DND-41 (cell line): ENCODE data around the gene SAMD9L.

Source experiments
- ATAC-seq: fragments of 200-7000 bp; cut with Tn5 transposase; 3 replicates; pipeline ENCODE4 v1.9.1; 2021; ENCODE audit warnings: low read depth; ENCODE audit not compliant: insufficient read depth
- DNase-seq: peaks from one replicate; pipeline ENCODE4 v3.0.0-alpha.2; 2020
- H2AFZ ChIP-seq: 2 replicates; pipeline ENCODE4 v1.6.0; 2012; ENCODE audit warnings: low read depth, low read length
- H3K27ac ChIP-seq: 2 replicates; pipeline ENCODE4 v1.5.1; 2012; ENCODE audit warnings: low read length, inconsistent platforms
- H3K27me3 ChIP-seq: fragments of 200-600 bp; sonication (generic); 2 replicates; pipeline ENCODE4 v1.6.0; 2012; ENCODE audit warnings: low read length, mild to moderate bottlenecking, inconsistent platforms; ENCODE audit not compliant: insufficient read depth, poor library complexity
- H3K36me3 ChIP-seq: 2 replicates; pipeline ENCODE4 v1.5.1; 2012; ENCODE audit warnings: low read length, inconsistent platforms; ENCODE audit not compliant: insufficient read depth
- H3K4me1 ChIP-seq: 2 replicates; pipeline ENCODE4 v1.5.1; 2012; ENCODE audit warnings: mild to moderate bottlenecking, low read length; ENCODE audit not compliant: insufficient read depth
- H3K4me2 ChIP-seq: 2 replicates; pipeline ENCODE4 v1.6.0; 2012; ENCODE audit warnings: mild to moderate bottlenecking, moderate library complexity, low read length, inconsistent platforms; ENCODE audit not compliant: insufficient read depth
- H3K4me3 ChIP-seq, 2 experiments: fragments of 200-600 bp in 1 of 2; shearing (Covaris generic) in 1 of 2; 2 replicates each; pipeline ENCODE4 v1.5.1; 2012 to 2016; ENCODE audit warnings: inconsistent platforms in 2 of 2, low read length in 2 of 2, mild to moderate bottlenecking in 2 of 2, low read depth in 1 of 2, moderate library complexity in 1 of 2
- H3K79me2 ChIP-seq: 2 replicates; pipeline ENCODE4 v1.6.0; 2012; ENCODE audit warnings: low read length, inconsistent platforms; ENCODE audit not compliant: insufficient read depth
- H3K9ac ChIP-seq: 2 replicates; pipeline ENCODE4 v1.6.0; 2012; ENCODE audit warnings: low read depth, mild to moderate bottlenecking, inconsistent platforms, low read length, moderate library complexity
- H3K9me3 ChIP-seq: 2 replicates; pipeline ENCODE4 v1.5.1; 2012; ENCODE audit warnings: low read length, moderate library complexity, mild to moderate bottlenecking, inconsistent platforms; ENCODE audit not compliant: insufficient read depth, severe bottlenecking
- H4K20me1 ChIP-seq: 2 replicates; pipeline ENCODE4 v1.6.0; 2012; ENCODE audit warnings: low read length; ENCODE audit not compliant: insufficient read depth
- CTCF ChIP-seq: IDR thresholded peaks from 2 replicates; pipeline ENCODE4 v1.5.1; 2012; ENCODE audit warnings: borderline replicate concordance, low read length, moderate library complexity, mild to moderate bottlenecking; ENCODE audit not compliant: poor library complexity, severe bottlenecking; ENCODE audit errors: extremely low read depth
- EZH2 ChIP-seq: IDR thresholded peaks from 3 replicates; pipeline ENCODE4 v1.6.1; 2012; ENCODE audit warnings: borderline replicate concordance, low read depth, mild to moderate bottlenecking, moderate library complexity, low read length, inconsistent platforms; ENCODE audit not compliant: severe bottlenecking

SAMD9L gene

GRCh38 chr7:93172683-93173082 lies 24.5 kb upstream of the SAMD9L start:
- no peak overlapping the region for H3K27ac ChIP-seq
- H3K36me3 ChIP-seq = no peaks in the 10 kb centered on the region
- H3K4me2 ChIP-seq = no peak overlapping the region
- no peaks in the 10 kb centered on the region for H3K79me2 ChIP-seq
- no peak for TF ChIP-seq CTCF
- TF ChIP-seq EZH2 = no peak
- ATAC-seq = no peak
- no peaks in the 10 kb centered on the region for H4K20me1 ChIP-seq
- H2AFZ ChIP-seq = no peak overlapping the region
- H3K4me3 ChIP-seq = no peak overlapping the region
- no peak for DNase-seq
- peaks cover under 1% of the 10 kb centered on the region for H3K27me3 ChIP-seq
- H3K4me1 ChIP-seq = no peaks in the 10 kb centered on the region
- no peak overlapping the region for H3K9ac ChIP-seq
- peaks cover 7% of the 10 kb centered on the region for H3K9me3 ChIP-seq

- no peak overlapping the region for H3K27ac ChIP-seq
- H3K9me3 ChIP-seq = peaks cover 7% of the 10 kb centered on the region
- no peak for DNase-seq
- H3K27me3 ChIP-seq = no peaks in the 10 kb centered on the region
- no peaks in the 10 kb centered on the region for H3K4me1 ChIP-seq
- H3K4me3 ChIP-seq = no peak overlapping the region
- no peak overlapping the region for H3K4me2 ChIP-seq
- no peaks in the 10 kb centered on the region for H4K20me1 ChIP-seq
- H3K9ac ChIP-seq = no peak overlapping the region
- no peaks in the 10 kb centered on the region for H3K36me3 ChIP-seq
- no peak overlapping the region for H2AFZ ChIP-seq
- H3K79me2 ChIP-seq = no peaks in the 10 kb centered on the region
- ATAC-seq = no peak
- TF ChIP-seq CTCF = no peak
- TF ChIP-seq EZH2 = no peak
Measured at GRCh38 chr7:93171606-93172226, 23.5 kb upstream of the SAMD9L start.

- H4K20me1 ChIP-seq = no peaks in the 10 kb centered on the region
- DNase-seq (no peak), ATAC-seq (no peak)
- H3K27ac ChIP-seq = no peak overlapping the region
- no peaks in the 10 kb centered on the region for H3K4me1 ChIP-seq
- no peaks in the 10 kb centered on the region for H3K27me3 ChIP-seq
- no peak overlapping the region for H3K4me3 ChIP-seq
- no peak for TF ChIP-seq CTCF
- no peak for TF ChIP-seq EZH2
- H3K9me3 ChIP-seq = peaks cover 16% of the 10 kb centered on the region
- no peak overlapping the region for H3K9ac ChIP-seq
- no peak overlapping the region for H2AFZ ChIP-seq
- H3K36me3 ChIP-seq = no peaks in the 10 kb centered on the region
- no peaks in the 10 kb centered on the region for H3K79me2 ChIP-seq
- no peak overlapping the region for H3K4me2 ChIP-seq
Measured at GRCh38 chr7:93165447-93165846, 17.3 kb upstream of the SAMD9L start.
